IMR-90 (cell line): Measurements from ENCODE around the gene NGB. TPM values are rescaled to one million over a fixed set of nuclear protein-coding genes. Genes with fewer than 3 reads are reported as not detected.

Source experiments
- ATAC-seq: fragments of 200-7000 bp; cut with Tn5 transposase; 2 replicates; pipeline ENCODE4 v1.9.1; 2020; ENCODE audit warnings: low read depth, mild to moderate bottlenecking, moderate library complexity
- BruUV-seq: library from RNA; stranded (reverse); fragments of 400-500 nt; replicated peaks from 2 replicates; lab custom pipeline; 2021; lab: Mats Ljungman, UMichigan
- CTCF ChIA-PET: fragments of 300-600 bp; formaldehyde crosslinking; extraction: SDS; loops from one replicate; lab custom pipeline; 2021; ENCODE audit warnings: antibody characterized with exemption; lab: Yijun Ruan, JAX
- POLR2A ChIA-PET: fragments of 300-600 bp; sonication (Branson Sonifier 250); formaldehyde crosslinking; loops from one replicate; lab custom pipeline; 2022; ENCODE audit warnings: antibody characterized with exemption; ENCODE audit not compliant: unreplicated experiment; lab: Charles Lee
- DNase-seq: peaks from one replicate; pipeline ENCODE4 v3.0.0; 2013
- H2AFZ ChIP-seq: replicated peaks from 2 replicates; pipeline ENCODE3; 2013; ENCODE audit warnings: low read length, mild to moderate bottlenecking; ENCODE audit not compliant: poor library complexity
- H2AK5ac ChIP-seq: 2 replicates; pipeline ENCODE4 v1.6.1; 2013; ENCODE audit warnings: low read depth, low read length, inconsistent platforms
- H2AK9ac ChIP-seq: replicated peaks from 2 replicates; pipeline ENCODE3; 2013; ENCODE audit warnings: mild to moderate bottlenecking, low read depth, low read length, moderate library complexity; ENCODE audit not compliant: poor library complexity
- H2BK120ac ChIP-seq: 2 replicates; pipeline ENCODE4 v1.6.1; 2013; ENCODE audit warnings: low read depth, low read length, inconsistent platforms
- H2BK15ac ChIP-seq: 3 replicates; pipeline ENCODE4 v1.6.1; 2013; ENCODE audit warnings: low read depth, low read length, inconsistent platforms
- H2BK20ac ChIP-seq: 2 replicates; pipeline ENCODE4 v1.6.1; 2013; ENCODE audit warnings: low read depth, mild to moderate bottlenecking, inconsistent platforms, low read length, moderate library complexity
- H2BK5ac ChIP-seq: 2 replicates; pipeline ENCODE4 v1.6.1; 2013; ENCODE audit warnings: mild to moderate bottlenecking, low read depth, low read length, inconsistent platforms; ENCODE audit not compliant: poor library complexity, severe bottlenecking
- H3K14ac ChIP-seq: replicated peaks from 2 replicates; pipeline ENCODE4 v1.6.1; 2013; ENCODE audit warnings: low read depth, low read length, inconsistent platforms
- H3K18ac ChIP-seq: 2 replicates; pipeline ENCODE4 v1.6.1; 2013; ENCODE audit warnings: low read depth, low read length, control low read depth
- H3K23ac ChIP-seq: 2 replicates; pipeline ENCODE4 v1.6.1; 2013; ENCODE audit warnings: low read depth, low read length, inconsistent platforms
- H3K27ac ChIP-seq: 2 replicates; pipeline ENCODE4 v1.5.1; 2013; ENCODE audit warnings: mild to moderate bottlenecking, control low read depth, low read length; ENCODE audit not compliant: insufficient read depth
- H3K27me3 ChIP-seq: 2 replicates; pipeline ENCODE4 v1.6.1; 2013; ENCODE audit warnings: low read length; ENCODE audit not compliant: control insufficient read depth, insufficient read depth
- H3K36me3 ChIP-seq: 2 replicates; pipeline ENCODE4 v1.6.1; 2013; ENCODE audit warnings: low read length, mixed read lengths; ENCODE audit not compliant: control insufficient read depth, insufficient read depth
- H3K4ac ChIP-seq: 2 replicates; pipeline ENCODE4 v1.6.1; 2013; ENCODE audit warnings: low read depth, low read length, inconsistent platforms
- H3K4me1 ChIP-seq: 2 replicates; pipeline ENCODE4 v1.6.1; 2013; ENCODE audit warnings: low read length, mixed read lengths; ENCODE audit not compliant: control insufficient read depth, insufficient read depth
- H3K4me2 ChIP-seq: 2 replicates; pipeline ENCODE4 v1.6.1; 2013; ENCODE audit warnings: low read depth, mild to moderate bottlenecking, control low read depth, low read length, moderate library complexity
- H3K4me3 ChIP-seq: 2 replicates; pipeline ENCODE4 v1.5.1; 2013; ENCODE audit warnings: low read depth, mild to moderate bottlenecking, control low read depth, low read length, moderate library complexity; ENCODE audit not compliant: insufficient read depth
- H3K56ac ChIP-seq: 2 replicates; pipeline ENCODE4 v1.6.1; 2013; ENCODE audit warnings: low read length, inconsistent platforms; ENCODE audit not compliant: insufficient read depth; ENCODE audit errors: extremely low read depth
- H3K79me1 ChIP-seq, 2 experiments: 2 replicates each; pipeline ENCODE4 v1.6.1; 2013; ENCODE audit warnings: low read length in 2 of 2, inconsistent platforms in 1 of 2, low read depth in 1 of 2
- H3K9ac ChIP-seq: 2 replicates; pipeline ENCODE4 v1.6.1; 2013; ENCODE audit warnings: low read depth, low read length, control low read depth
- H3K9me1 ChIP-seq: 2 replicates; pipeline ENCODE4 v1.6.1; 2013; ENCODE audit warnings: low read length, inconsistent platforms; ENCODE audit not compliant: insufficient read depth
- H3K9me3 ChIP-seq: 2 replicates; pipeline ENCODE4 v1.6.1; 2013; ENCODE audit warnings: low read length; ENCODE audit not compliant: control insufficient read depth, insufficient read depth
- H4K20me1 ChIP-seq: 2 replicates; pipeline ENCODE4 v1.6.1; 2013; ENCODE audit warnings: low read length, inconsistent platforms; ENCODE audit not compliant: insufficient read depth
- H4K5ac ChIP-seq: 2 replicates; pipeline ENCODE4 v1.6.1; 2013; ENCODE audit warnings: mild to moderate bottlenecking, low read depth, low read length, control low read depth
- H4K8ac ChIP-seq, 2 experiments: 2 replicates each; pipeline ENCODE4 v1.6.1; 2013; ENCODE audit warnings: low read depth in 2 of 2, low read length in 2 of 2, control low read depth in 1 of 2, inconsistent platforms in 1 of 2
- H4K91ac ChIP-seq: 2 replicates; pipeline ENCODE4 v1.6.1; 2013; ENCODE audit warnings: low read depth, low read length, inconsistent platforms; ENCODE audit not compliant: insufficient read depth
- CHD1 ChIP-seq: IDR thresholded peaks from 2 replicates; pipeline ENCODE4 v1.6.1; 2012; ENCODE audit warnings: low read depth, low read length, improper control_type of control experiment
- FOS ChIP-seq: fragments of 150-350 bp; IDR thresholded peaks from 2 replicates; pipeline ENCODE4 v1.6.1; 2016; ENCODE audit warnings: low read depth, low read length
- MAFK ChIP-seq: IDR thresholded peaks from 2 replicates; pipeline ENCODE4 v1.6.1; 2012; ENCODE audit warnings: low read depth, low read length, improper control_type of control experiment
- NFE2L2 ChIP-seq: fragments of 150-350 bp; IDR thresholded peaks from 2 replicates; pipeline ENCODE4 v1.6.1; 2016; ENCODE audit warnings: low read depth, mild to moderate bottlenecking, low read length
- WGBS, 2 experiments: methylation state at CpG; one replicate each; pipeline versions ENCODE4 v1.1.5 to v1.1.7; 2013; ENCODE audit warnings: missing lambda C conversion rate in 2 of 2; ENCODE audit not compliant: insufficient read length in 1 of 2; ENCODE audit errors: extremely low coverage in 2 of 2; 5-methylcytosine and 5-hydroxymethylcytosine counted together
- dilution Hi-C: fragments of 300-500 bp; cut with HindIII; formaldehyde crosslinking; loops from one replicate; pipeline ENCODE4 v1.14.3; 2018; ENCODE audit warnings: low sequenced_read_pairs; ENCODE audit not compliant: unreplicated experiment
- in situ Hi-C: fragments of 300-500 bp; cut with MboI; formaldehyde crosslinking; loops from 3 replicates; pipeline ENCODE4 v1.14.3; 2019; ENCODE audit warnings: low sequenced_read_pairs, inconsistent platforms, mixed read lengths
- intact Hi-C: fragments of 100-400 bp; cut with micrococcal nuclease; formaldehyde crosslinking; loops from 2 replicates; pipeline ENCODE4 v1.10.0; 2022
- polyA plus RNA-seq, 3 experiments: library from polyadenylated mRNA; depleted of rRNA; stranded (reverse); fragments of >200 nt; gene quantifications; 2 replicates each; pipeline ENCODE4 v1.2.3, GENCODE V29; 2012; ENCODE audit warnings: low replicate concordance in 1 of 3
- total RNA-seq: library from RNA; depleted of rRNA; stranded (reverse); fragments of >200 nt; gene quantifications from 2 replicates; pipeline ENCODE4 v1.2.3, GENCODE V29; 2012

NGB gene
- total and polyA plus RNA-seq, 2 of the 4 experiments (the other 2 are of a cell fraction) = not detected

DNA sequence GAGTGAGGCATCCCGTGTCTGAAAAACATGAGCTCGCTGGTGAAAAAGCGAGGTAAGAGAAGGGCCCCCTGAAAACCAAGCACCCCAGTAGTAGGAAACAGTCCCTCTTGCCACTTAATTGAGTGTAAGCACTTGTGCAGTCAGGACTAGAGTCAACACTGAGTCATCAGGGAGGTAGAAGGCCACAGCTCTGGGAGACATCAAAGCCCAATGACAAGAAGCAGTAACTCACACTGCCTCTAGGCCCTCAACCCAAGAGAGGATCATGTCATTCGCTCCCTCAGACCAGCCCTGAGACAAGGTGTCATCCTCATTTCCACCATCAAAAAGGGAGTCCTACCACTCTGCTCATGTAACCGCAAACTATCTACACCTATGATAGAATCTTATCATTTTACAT, 31.9 kb upstream of the NGB start:
- Histone ChIP-seq H3K4ac (peak overlapping the region; percentile 86), H3K9me3 (no peaks in the 10 kb centered on the region), H3K9ac (no peak overlapping the region), H2AK9ac (peak overlapping the region; percentile 66), H2BK5ac (peak overlapping the region; percentile 77), H4K91ac (peak overlapping the region; percentile 72; the same call in 1 of the 2 replicates), H3K23ac (peak overlapping the region; percentile 75; the same call in 1 of the 2 replicates), H3K4me3 (no peak overlapping the region), H3K18ac (peak overlapping the region; percentile 26; the same call in 1 of the 2 replicates), H4K20me1 (peaks cover 9% of the 10 kb centered on the region; the same call in 1 of the 2 replicates), H3K79me1 (peaks cover 6 to 15% of the 10 kb centered on the region in 2 experiments), H3K9me1 (peaks cover 15% of the 10 kb centered on the region), H2BK15ac (0 out of 3 replicates have a peak overlapping the region, but pooled peaks have one; percentile 59), H2AFZ (no peak overlapping the region), H2AK5ac (peak overlapping the region; percentile 90), H4K5ac (no peak overlapping the region), H3K36me3 (peaks cover 3% of the 10 kb centered on the region; the same call in 1 of the 2 replicates), H3K27me3 (no peaks in the 10 kb centered on the region), H2BK20ac (peak overlapping the region; percentile 81), H3K14ac (peak overlapping the region; percentile 72), H3K4me2 (peak overlapping the region; percentile 6; the same call in 1 of the 2 replicates), H3K56ac (no peak overlapping the region), H4K8ac (peak overlapping the region in 1 of 2 experiments; percentile 24; a peak in 1 of 4 replicates), H2BK120ac (peak overlapping the region; percentile 81), H3K4me1 (peaks cover 12% of the 10 kb centered on the region), H3K27ac (no peak overlapping the region)
- BruUV-seq = no TSS peak
- no CpG with 5 or more reads among the region's 5 CpGs for WGBS, 2 experiments
- ATAC-seq = peak; percentile 18; the same call in 1 of the 2 replicates
- in situ Hi-C loops = loop anchor here (25.0 kb wide), 1 partner anchor 416 kb away; no protein-coding TSS in a partner anchor
- 0 out of 2 replicates have a peak, but pooled peaks have one; percentile 5 for TF ChIP-seq MAFK
- TF ChIP-seq NFE2L2 = no peak
- no peak for TF ChIP-seq CHD1
- TF ChIP-seq FOS = peak; percentile 69
- intact Hi-C loops = loop anchor here (5.0 kb wide), 2 partner anchors 249 to 431 kb away; no protein-coding TSS in a partner anchor
- DNase-seq = peak; percentile 77
- dilution Hi-C loops = no loop called here
- ChIA-PET CTCF (interaction anchor here (0.9 to 7.0 kb wide), 2 partner anchors 12 to 16 kb away, joined by 3 to 116 read pairs; no protein-coding TSS in a partner anchor), POLR2A (interaction anchor here (0.9 kb wide), 1 partner anchor 11 kb away, joined by 3 read pairs; no protein-coding TSS in a partner anchor)
